ENCODE results near the gene KIF5B.
A peak's percentile ranks its signal among the peaks of the same experiment; 100 is the strongest.
"Not testable (repeated sequence)": the region's sequence is repeated elsewhere in the genome, so short reads cannot be mapped to it uniquely, and the experiment has no call there.

KIF5B gene

DNA sequence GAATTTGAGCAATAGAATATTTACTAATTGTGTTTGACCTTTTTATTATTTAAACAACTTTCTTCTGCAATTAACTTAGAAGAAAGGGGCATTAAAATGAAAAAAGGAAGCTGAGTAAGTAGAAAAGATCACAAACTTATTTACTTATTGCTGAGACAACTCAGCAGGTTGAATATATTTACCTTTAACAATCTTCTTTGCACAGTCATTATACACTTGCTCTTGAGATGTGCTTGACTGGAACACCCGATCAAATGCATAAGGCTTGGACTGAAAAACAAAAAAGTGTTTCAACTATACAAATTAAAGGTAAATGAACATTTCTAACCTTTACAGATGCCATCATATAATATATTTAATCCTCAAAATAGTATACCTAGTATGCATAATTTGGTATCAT is 7.9 kb downstream of the KIF5B start:
- no peaks in the 10 kb centered on the region for H3K9me3 Mint-ChIP-seq
- H3K27ac Mint-ChIP-seq: no peak overlapping the region
- no peaks in the 10 kb centered on the region for H3K27me3 Mint-ChIP-seq
- H3K36me3 Mint-ChIP-seq (ENCODE audit: low read depth): peaks cover 91% of the 10 kb centered on the region
- DNase-seq: no peak
- peaks cover 90% of the 10 kb centered on the region for H3K4me1 Mint-ChIP-seq (ENCODE audit: low read depth)
- H3K4me3 Mint-ChIP-seq: no peak overlapping the region

DNA sequence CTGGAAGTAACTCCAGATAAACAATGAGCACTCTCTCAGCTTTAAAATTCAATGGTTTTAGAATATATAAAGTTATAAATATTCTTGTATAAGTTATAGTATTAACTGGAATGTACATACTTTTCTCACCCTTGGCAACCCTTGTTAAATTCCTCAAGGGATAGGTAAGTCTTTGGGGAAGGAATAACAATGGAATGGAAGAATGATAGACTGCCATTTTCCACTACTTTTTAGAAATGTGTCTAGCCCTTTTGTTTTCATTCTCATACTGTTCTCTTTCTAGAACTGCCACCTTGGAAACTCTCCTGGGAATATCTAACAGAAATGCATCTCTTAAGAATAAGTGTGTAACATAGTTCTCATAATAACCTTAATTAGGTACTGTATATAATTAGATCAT is 8.3 kb downstream of the KIF5B start:
- Mint-ChIP-seq H3K27ac (no peak overlapping the region), H3K9me3 (no peaks in the 10 kb centered on the region), H3K4me3 (no peak overlapping the region), H3K4me1 (ENCODE audit: low read depth) (peaks cover 90% of the 10 kb centered on the region), H3K36me3 (ENCODE audit: low read depth) (peaks cover 91% of the 10 kb centered on the region), H3K27me3 (no peaks in the 10 kb centered on the region)
- no peak for DNase-seq

- no peaks in the 10 kb centered on the region for H3K27me3 Mint-ChIP-seq
- no peak overlapping the region for H3K4me3 Mint-ChIP-seq
- peaks cover 85% of the 10 kb centered on the region for H3K4me1 Mint-ChIP-seq (ENCODE audit: low read depth)
- no peak overlapping the region for H3K27ac Mint-ChIP-seq
- no peak for DNase-seq
- H3K36me3 Mint-ChIP-seq (ENCODE audit: low read depth): peaks cover 90% of the 10 kb centered on the region
- no peaks in the 10 kb centered on the region for H3K9me3 Mint-ChIP-seq
Measured at GRCh38 chr10:32046151-32046550, 10.1 kb downstream of the KIF5B start.

- H3K9me3 Mint-ChIP-seq, H3K4me3 Mint-ChIP-seq, H3K27me3 Mint-ChIP-seq, DNase-seq: not testable (repeated sequence)
- Mint-ChIP-seq H3K4me1 (ENCODE audit: low read depth) (peaks cover 68% of the 10 kb centered on the region), H3K27ac (peak overlapping the region; percentile 29), H3K36me3 (ENCODE audit: low read depth) (peaks cover 94% of the 10 kb centered on the region)
Measured at GRCh38 chr10:32042730-32043129, 13.5 kb downstream of the KIF5B start.

DNA sequence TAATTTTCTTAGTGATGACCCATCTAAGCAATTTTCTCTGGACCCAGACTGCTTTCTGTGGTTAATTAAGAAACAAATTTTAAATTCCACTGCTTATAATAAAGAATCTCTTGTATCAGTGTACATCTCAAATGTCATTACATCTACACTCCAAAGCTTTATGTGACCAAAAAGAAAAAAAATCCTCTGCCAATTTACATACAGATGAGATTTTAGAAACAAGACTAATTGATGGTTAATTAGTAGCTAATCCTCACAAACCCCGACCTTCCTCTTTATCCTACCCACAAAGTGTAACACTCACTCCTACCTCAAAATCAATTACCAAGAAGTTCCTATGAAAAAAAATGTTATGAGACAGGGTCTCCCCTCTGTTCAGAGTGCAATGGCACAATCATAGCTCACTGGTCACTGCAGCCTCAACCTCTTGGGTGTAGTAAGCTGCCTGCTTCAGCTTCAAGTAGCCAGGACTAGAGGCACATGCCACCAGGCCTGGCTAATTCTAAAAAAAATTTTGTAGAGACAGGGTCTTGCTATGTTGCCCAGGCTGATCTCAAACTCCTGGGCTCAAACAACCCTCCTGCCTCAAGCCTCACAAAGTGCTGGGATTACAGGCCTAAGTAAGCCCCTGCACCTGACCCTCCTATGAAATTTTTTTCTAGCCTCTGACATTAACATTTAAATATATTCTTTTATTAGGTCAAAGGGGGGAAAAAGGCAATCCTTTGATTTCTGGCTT is 14.8 kb downstream of the KIF5B start:
- peaks cover 96% of the 10 kb centered on the region for H3K36me3 Mint-ChIP-seq (ENCODE audit: low read depth)
- H3K4me1 Mint-ChIP-seq (ENCODE audit: low read depth): peaks cover 57% of the 10 kb centered on the region
- peak overlapping the region; percentile 35 for H3K27ac Mint-ChIP-seq
- no peak for DNase-seq
- no peaks in the 10 kb centered on the region for H3K9me3 Mint-ChIP-seq
- H3K27me3 Mint-ChIP-seq: no peaks in the 10 kb centered on the region
- H3K4me3 Mint-ChIP-seq: no peak overlapping the region

DNA sequence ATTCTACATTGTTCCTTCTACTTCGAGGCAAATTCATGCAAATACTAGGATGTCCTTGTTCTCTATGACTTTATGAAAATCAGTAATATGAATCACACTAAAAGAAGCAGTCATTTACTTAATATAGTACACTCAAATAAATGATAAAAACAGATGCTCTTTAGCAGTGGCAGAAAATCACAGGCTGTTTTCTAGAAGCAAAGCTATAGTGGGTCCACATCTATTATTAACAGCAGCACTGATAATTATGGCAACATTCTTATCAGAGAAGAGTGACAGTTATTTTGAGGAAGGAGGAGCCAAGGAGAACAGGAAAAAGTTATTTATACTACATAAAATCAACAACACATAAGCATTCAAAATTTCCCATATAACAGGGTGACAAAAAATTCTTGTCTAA is 16.5 kb downstream of the KIF5B start:
- Mint-ChIP-seq H3K36me3 (ENCODE audit: low read depth) (peaks cover 95% of the 10 kb centered on the region), H3K27ac (peak overlapping the region; percentile 70)

GRCh38 chr10:32038777-32039176 is 17.4 kb downstream of the KIF5B start:
- H3K4me1 Mint-ChIP-seq (ENCODE audit: low read depth): peaks cover 32% of the 10 kb centered on the region
- H3K4me3 Mint-ChIP-seq: no peak overlapping the region
- H3K36me3 Mint-ChIP-seq (ENCODE audit: low read depth): peaks cover 95% of the 10 kb centered on the region
- no peaks in the 10 kb centered on the region for H3K27me3 Mint-ChIP-seq
- H3K9me3 Mint-ChIP-seq: no peaks in the 10 kb centered on the region
- no peak for DNase-seq
- no peak overlapping the region for H3K27ac Mint-ChIP-seq

More for the DNA sequence above, 16.5 kb downstream of the KIF5B start:
- DNase-seq: no peak
- H3K27me3 Mint-ChIP-seq: no peaks in the 10 kb centered on the region
- peaks cover 41% of the 10 kb centered on the region for H3K4me1 Mint-ChIP-seq (ENCODE audit: low read depth)
- H3K9me3 Mint-ChIP-seq: no peaks in the 10 kb centered on the region
- H3K4me3 Mint-ChIP-seq: no peak overlapping the region

GRCh38 chr10:32036922-32037321 is 19.3 kb downstream of the KIF5B start:
- no peak overlapping the region for H3K4me3 Mint-ChIP-seq
- DNase-seq: no peak
- peaks cover 96% of the 10 kb centered on the region for H3K36me3 Mint-ChIP-seq (ENCODE audit: low read depth)
- H3K27me3 Mint-ChIP-seq: no peaks in the 10 kb centered on the region
- peaks cover 15% of the 10 kb centered on the region for H3K4me1 Mint-ChIP-seq (ENCODE audit: low read depth)
- H3K9me3 Mint-ChIP-seq: no peaks in the 10 kb centered on the region
- peak overlapping the region; percentile 37 for H3K27ac Mint-ChIP-seq

GRCh38 chr10:32035038-32035437 is 21.2 kb downstream of the KIF5B start:
- Mint-ChIP-seq H3K27ac (peak overlapping the region; percentile 13), H3K27me3 (no peaks in the 10 kb centered on the region), H3K9me3 (no peaks in the 10 kb centered on the region), H3K4me3 (no peak overlapping the region), H3K36me3 (ENCODE audit: low read depth) (peaks cover 96% of the 10 kb centered on the region), H3K4me1 (ENCODE audit: low read depth) (peaks cover 10% of the 10 kb centered on the region)
- DNase-seq: no peak

GRCh38 chr10:32033171-32033570 is 23.1 kb downstream of the KIF5B start:
- DNase-seq: no peak
- H3K27me3 Mint-ChIP-seq: no peaks in the 10 kb centered on the region
- H3K27ac Mint-ChIP-seq: peak overlapping the region; percentile 52
- H3K4me3 Mint-ChIP-seq: no peak overlapping the region
- H3K9me3 Mint-ChIP-seq: no peaks in the 10 kb centered on the region
- peaks cover 96% of the 10 kb centered on the region for H3K36me3 Mint-ChIP-seq (ENCODE audit: low read depth)
- peaks cover 7% of the 10 kb centered on the region for H3K4me1 Mint-ChIP-seq (ENCODE audit: low read depth)

- Mint-ChIP-seq H3K4me3 (no peak overlapping the region), H3K9me3 (no peaks in the 10 kb centered on the region), H3K4me1 (ENCODE audit: low read depth) (peaks cover 6% of the 10 kb centered on the region), H3K27me3 (no peaks in the 10 kb centered on the region), H3K36me3 (ENCODE audit: low read depth) (peaks cover 96% of the 10 kb centered on the region), H3K27ac (peak overlapping the region; percentile 10)
- no peak for DNase-seq
Measured at GRCh38 chr10:32031920-32032319, 24.3 kb downstream of the KIF5B start.

DNA sequence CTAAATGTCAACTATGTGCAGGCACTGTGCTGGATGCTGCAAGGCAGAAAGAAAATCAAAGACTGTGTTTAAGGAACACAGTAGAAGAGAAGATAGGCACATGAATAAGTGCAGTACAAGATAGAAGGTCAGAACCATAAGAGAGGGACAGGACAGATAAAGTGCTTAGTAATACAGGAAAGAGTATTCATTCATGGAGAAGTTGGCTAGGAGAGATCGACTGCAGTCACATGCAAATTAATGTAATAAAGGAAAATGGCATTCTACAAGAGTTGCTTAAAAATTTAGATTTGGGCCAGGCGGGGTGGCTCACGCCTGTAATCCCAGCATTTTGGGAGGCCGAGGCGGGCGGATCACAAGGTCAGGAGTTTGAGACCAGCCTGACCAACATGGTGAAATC is 24.8 kb downstream of the KIF5B start:
- Mint-ChIP-seq H3K27me3 (no peaks in the 10 kb centered on the region), H3K9me3 (no peaks in the 10 kb centered on the region), H3K4me3 (no peak overlapping the region), H3K4me1 (ENCODE audit: low read depth) (peaks cover 6% of the 10 kb centered on the region), H3K27ac (peak overlapping the region; percentile 74), H3K36me3 (ENCODE audit: low read depth) (peaks cover 95% of the 10 kb centered on the region)
- DNase-seq: no peak

DNA sequence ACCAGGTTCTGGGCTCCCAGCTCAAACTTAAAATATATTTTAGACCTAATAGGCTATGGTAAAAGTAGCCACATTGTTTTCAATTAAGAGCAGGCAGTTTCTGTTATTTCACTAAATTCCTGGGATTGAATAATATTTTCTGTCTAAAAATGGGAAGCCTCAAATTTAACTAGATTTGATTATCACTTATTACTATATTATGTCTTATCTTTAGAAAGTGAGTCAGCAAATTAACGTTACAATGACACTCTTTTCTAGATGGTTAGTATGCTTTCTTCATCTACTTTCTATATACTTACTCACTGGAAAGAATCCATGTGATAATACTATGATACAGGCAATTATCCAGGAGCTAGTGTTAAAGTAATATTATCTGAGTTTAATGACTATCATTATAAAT is 27.5 kb downstream of the KIF5B start:
- Mint-ChIP-seq H3K27ac (peak overlapping the region; percentile 7), H3K36me3 (ENCODE audit: low read depth) (peaks cover 86% of the 10 kb centered on the region), H3K27me3 (no peaks in the 10 kb centered on the region), H3K4me1 (ENCODE audit: low read depth) (peaks cover 6% of the 10 kb centered on the region), H3K4me3 (no peak overlapping the region), H3K9me3 (no peaks in the 10 kb centered on the region)
- no peak for DNase-seq

- Mint-ChIP-seq H3K4me1 (ENCODE audit: low read depth) (peaks cover 2% of the 10 kb centered on the region), H3K27me3 (no peaks in the 10 kb centered on the region), H3K36me3 (ENCODE audit: low read depth) (peaks cover 86% of the 10 kb centered on the region), H3K9me3 (no peaks in the 10 kb centered on the region), H3K4me3 (no peak overlapping the region), H3K27ac (peak overlapping the region; percentile 75)
- DNase-seq: no peak
Measured at GRCh38 chr10:32023264-32023663, 33.0 kb downstream of the KIF5B start.

- DNase-seq: no peak
- Mint-ChIP-seq H3K4me1 (ENCODE audit: low read depth) (no peaks in the 10 kb centered on the region), H3K4me3 (no peak overlapping the region), H3K9me3 (no peaks in the 10 kb centered on the region), H3K27me3 (no peaks in the 10 kb centered on the region), H3K36me3 (ENCODE audit: low read depth) (peaks cover 94% of the 10 kb centered on the region), H3K27ac (no peak overlapping the region)
Measured at GRCh38 chr10:32017044-32017443, 39.2 kb downstream of the KIF5B start.

DNA sequence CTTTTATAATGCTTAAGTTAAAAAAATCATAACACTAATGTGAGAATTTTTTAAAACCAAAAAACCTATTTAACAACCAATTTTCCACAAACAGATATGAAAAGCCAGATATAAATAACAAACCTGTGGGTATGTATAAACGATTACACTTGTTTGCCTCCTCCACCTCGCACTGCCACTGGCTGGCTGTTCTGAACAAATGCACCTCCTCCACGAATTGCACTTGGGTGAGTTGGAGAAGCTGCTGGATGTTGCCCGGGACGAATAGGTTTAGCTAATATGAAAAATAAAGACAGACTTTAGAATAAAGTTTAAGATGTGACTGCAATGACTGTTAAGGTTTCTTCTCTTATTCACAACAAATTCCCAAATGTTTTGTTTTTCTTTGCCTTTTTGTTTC is 40.8 kb downstream of the KIF5B start:
- peak overlapping the region; percentile 37 for H3K27ac Mint-ChIP-seq
- H3K36me3 Mint-ChIP-seq (ENCODE audit: low read depth): peaks cover 94% of the 10 kb centered on the region
- H3K9me3 Mint-ChIP-seq: no peaks in the 10 kb centered on the region
- no peaks in the 10 kb centered on the region for H3K27me3 Mint-ChIP-seq
- no peaks in the 10 kb centered on the region for H3K4me1 Mint-ChIP-seq (ENCODE audit: low read depth)
- H3K4me3 Mint-ChIP-seq: no peak overlapping the region
- no peak for DNase-seq

Measured in activated T-cell treated with anti-CD3 and anti-CD28 coated beads, Interleukin-2, amount 50 U/mL, for 24 hours (primary cell).